Loucy (cell line): ENCODE results near the gene PPIL6.

Experiments used
- H2AFZ ChIP-seq: fragments of 200-600 bp; sonication (generic); 2 replicates; pipeline ENCODE4 v1.6.0; 2016; ENCODE audit warnings: antibody characterized with exemption, mild to moderate bottlenecking, low read length, moderate library complexity
- H3F3A ChIP-seq: fragments of 200-600 bp; 2 replicates; pipeline ENCODE4 v1.6.0; 2016; ENCODE audit warnings: antibody characterized with exemption, low read depth, mild to moderate bottlenecking
- H3K27me3 ChIP-seq: fragments of 200-600 bp; sonication (generic); 2 replicates; pipeline ENCODE4 v1.6.1; 2014; ENCODE audit warnings: low read length, mild to moderate bottlenecking; ENCODE audit not compliant: insufficient read depth, poor library complexity, severe bottlenecking
- H3K36me3 ChIP-seq: fragments of 200-600 bp; sonication (generic); 2 replicates; pipeline ENCODE4 v1.6.1; 2016; ENCODE audit warnings: low read length; ENCODE audit not compliant: insufficient read depth
- H3K4me1 ChIP-seq: fragments of 200-600 bp; sonication (generic); 2 replicates; pipeline ENCODE4 v1.5.1; 2014; ENCODE audit warnings: low read length, mild to moderate bottlenecking; ENCODE audit not compliant: insufficient read depth, poor library complexity, severe bottlenecking
- H3K4me2 ChIP-seq: fragments of 200-600 bp; sonication (generic); 2 replicates; pipeline ENCODE4 v1.6.0; 2014; ENCODE audit warnings: antibody characterized with exemption, low read length, low read depth, mild to moderate bottlenecking; ENCODE audit not compliant: poor library complexity, severe bottlenecking
- H3K4me3 ChIP-seq: fragments of 200-600 bp; sonication (generic); 2 replicates; pipeline ENCODE4 v1.5.1; 2014; ENCODE audit warnings: low read length, mild to moderate bottlenecking, mixed read lengths; ENCODE audit not compliant: poor library complexity, severe bottlenecking
- H3K79me2 ChIP-seq: fragments of 200-600 bp; sonication (generic); 2 replicates; pipeline ENCODE4 v1.6.1; 2014; ENCODE audit warnings: low read length; ENCODE audit not compliant: insufficient read depth
- H3K9ac ChIP-seq: fragments of 200-600 bp; sonication (generic); 2 replicates; pipeline ENCODE4 v1.6.0; 2014; ENCODE audit warnings: mild to moderate bottlenecking, low read depth, low read length, moderate library complexity; ENCODE audit not compliant: poor library complexity, severe bottlenecking
- H3K9me2 ChIP-seq: fragments of 200-600 bp; sonication (generic); replicated peaks from 2 replicates; pipeline ENCODE4 v1.6.1; 2016; ENCODE audit warnings: low read depth, low read length, mixed read lengths
- H3K9me3 ChIP-seq: fragments of 200-600 bp; sonication (generic); 2 replicates; pipeline ENCODE4 v1.6.1; 2014; ENCODE audit warnings: mild to moderate bottlenecking, antibody characterized with exemption, low read length, low read depth; ENCODE audit not compliant: insufficient read depth
- H4K20me1 ChIP-seq: fragments of 200-600 bp; sonication (generic); 2 replicates; pipeline ENCODE4 v1.6.0; 2014; ENCODE audit warnings: antibody characterized with exemption, low read length, mild to moderate bottlenecking; ENCODE audit not compliant: insufficient read depth, poor library complexity, severe bottlenecking
- EZH2phosphoT487 ChIP-seq: fragments of 200-600 bp; IDR thresholded peaks from 2 replicates; pipeline ENCODE4 v1.6.1; 2018; ENCODE audit warnings: antibody characterized with exemption, mild to moderate bottlenecking, moderate library complexity, borderline replicate concordance
- TF ChIP-seq, protein P1 (sequence below): fragments of 200-600 bp; sonication (generic); conservative IDR thresholded peaks from 2 replicates; pipeline ENCODE4 v1.5.1; 2014; ENCODE audit warnings: mild to moderate bottlenecking, antibody characterized with exemption, low read length

The PPIL6 gene

DNA sequence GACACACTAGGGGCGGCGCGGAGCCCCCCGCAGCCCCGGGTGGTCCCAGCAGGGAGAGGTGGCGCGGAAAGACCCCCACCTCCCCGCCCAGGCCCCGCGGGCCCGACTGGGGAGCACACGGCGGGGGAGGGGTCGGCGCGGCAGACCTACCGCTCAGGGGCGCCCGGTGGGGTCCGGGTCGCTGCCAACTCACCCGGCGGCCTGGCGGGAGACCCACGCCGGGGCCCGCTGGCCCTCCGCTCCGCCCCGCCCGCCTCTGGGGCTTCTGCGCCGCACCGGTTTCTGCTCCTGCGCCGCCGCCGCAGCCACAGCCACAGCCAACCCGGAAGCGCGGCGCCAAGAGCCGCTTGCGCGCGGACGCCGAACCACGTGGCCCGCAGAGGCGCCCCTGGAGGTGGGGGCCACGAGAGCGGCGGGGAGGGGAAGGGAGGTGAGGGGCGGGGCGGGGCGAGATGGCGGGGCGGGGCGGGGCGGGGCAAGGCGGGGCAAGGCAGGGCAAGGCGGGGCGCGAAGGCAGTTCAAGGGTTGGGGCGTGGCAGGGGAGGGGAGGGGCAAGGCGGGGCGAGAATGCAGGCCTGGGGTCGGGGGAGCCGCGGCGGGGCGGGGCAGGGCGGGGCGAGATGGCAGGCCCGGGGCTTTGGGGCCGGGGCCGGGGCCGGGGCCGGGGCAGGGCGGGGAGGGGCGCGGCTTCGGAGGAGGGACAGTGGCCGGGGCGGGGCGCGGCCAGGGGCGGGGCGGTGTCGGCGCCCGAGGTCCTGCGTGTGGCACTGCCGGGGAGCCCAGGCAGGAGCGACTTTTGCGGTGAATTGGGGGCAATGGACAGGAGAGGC is 42.7 kb upstream of the PPIL6 start, which contains the start of gene ZBTB24:
Gene ZBTB24 (minus strand): TSS at position 315 of the 830 bp plus-strand sequence. CDS start 1,193 bp downstream, outside the sequence.
- Histone ChIP-seq H3F3A (no peaks in the 10 kb centered on the region), H3K4me3 (peak within 1 kb of the TSS; percentile 93), H3K36me3 (0 out of 2 replicates have a peak, but pooled peaks cover 4% of the 10 kb centered on the region), H3K9me2 (no peaks in the 10 kb centered on the region), H3K9me3 (no peaks in the 10 kb centered on the region), H2AFZ (peak within 1 kb of the TSS; percentile 87), H3K79me2 (peaks cover 46% of the 10 kb centered on the region), H3K4me1 (peaks cover 43% of the 10 kb centered on the region), H3K27me3 (no peaks in the 10 kb centered on the region), H3K4me2 (peak within 1 kb of the TSS; percentile 88), H4K20me1 (peaks cover 32% of the 10 kb centered on the region), H3K9ac (peak within 1 kb of the TSS; percentile 95)
- no peak for TF ChIP-seq EZH2phosphoT487
- TF ChIP-seq, protein P1, sequence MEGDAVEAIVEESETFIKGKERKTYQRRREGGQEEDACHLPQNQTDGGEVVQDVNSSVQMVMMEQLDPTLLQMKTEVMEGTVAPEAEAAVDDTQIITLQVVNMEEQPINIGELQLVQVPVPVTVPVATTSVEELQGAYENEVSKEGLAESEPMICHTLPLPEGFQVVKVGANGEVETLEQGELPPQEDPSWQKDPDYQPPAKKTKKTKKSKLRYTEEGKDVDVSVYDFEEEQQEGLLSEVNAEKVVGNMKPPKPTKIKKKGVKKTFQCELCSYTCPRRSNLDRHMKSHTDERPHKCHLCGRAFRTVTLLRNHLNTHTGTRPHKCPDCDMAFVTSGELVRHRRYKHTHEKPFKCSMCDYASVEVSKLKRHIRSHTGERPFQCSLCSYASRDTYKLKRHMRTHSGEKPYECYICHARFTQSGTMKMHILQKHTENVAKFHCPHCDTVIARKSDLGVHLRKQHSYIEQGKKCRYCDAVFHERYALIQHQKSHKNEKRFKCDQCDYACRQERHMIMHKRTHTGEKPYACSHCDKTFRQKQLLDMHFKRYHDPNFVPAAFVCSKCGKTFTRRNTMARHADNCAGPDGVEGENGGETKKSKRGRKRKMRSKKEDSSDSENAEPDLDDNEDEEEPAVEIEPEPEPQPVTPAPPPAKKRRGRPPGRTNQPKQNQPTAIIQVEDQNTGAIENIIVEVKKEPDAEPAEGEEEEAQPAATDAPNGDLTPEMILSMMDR = no peak

DNA sequence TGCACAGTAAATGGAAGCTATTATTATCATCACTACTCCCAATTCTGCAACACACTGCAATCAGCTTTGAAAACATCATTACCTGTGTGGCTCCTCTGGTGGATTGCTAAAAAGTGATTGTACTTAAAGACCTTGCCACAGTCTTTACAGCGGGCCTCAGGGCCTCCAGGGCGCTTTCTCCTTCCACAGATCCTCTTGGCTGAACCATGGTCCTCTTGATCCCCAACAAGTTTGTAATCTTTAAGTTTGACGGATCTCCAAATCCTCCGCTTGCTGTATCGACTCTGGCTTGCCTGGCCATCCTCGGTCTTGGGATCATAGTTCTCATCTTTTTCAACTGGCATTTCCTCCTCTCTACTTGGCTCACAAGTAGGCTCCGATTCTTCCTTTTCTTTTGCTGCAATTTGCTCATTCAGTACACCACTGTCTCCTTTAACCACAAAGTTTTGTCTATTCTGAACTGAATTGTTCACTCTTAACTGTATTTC is 40.6 kb upstream of the PPIL6 start:
- Histone ChIP-seq H3K79me2 (peaks cover 67% of the 10 kb centered on the region), H3K36me3 (0 out of 2 replicates have a peak, but pooled peaks cover 4% of the 10 kb centered on the region), H3K4me2 (peak overlapping the region; percentile 88), H3F3A (no peaks in the 10 kb centered on the region), H4K20me1 (peaks cover 52% of the 10 kb centered on the region), H3K4me1 (peaks cover 62% of the 10 kb centered on the region), H2AFZ (no peak overlapping the region), H3K9me2 (no peaks in the 10 kb centered on the region), H3K27me3 (no peaks in the 10 kb centered on the region), H3K9me3 (no peaks in the 10 kb centered on the region), H3K4me3 (peak overlapping the region; percentile 93), H3K9ac (peak overlapping the region; percentile 95)
- TF ChIP-seq, protein P1 = no peak
- no peak for TF ChIP-seq EZH2phosphoT487

DNA sequence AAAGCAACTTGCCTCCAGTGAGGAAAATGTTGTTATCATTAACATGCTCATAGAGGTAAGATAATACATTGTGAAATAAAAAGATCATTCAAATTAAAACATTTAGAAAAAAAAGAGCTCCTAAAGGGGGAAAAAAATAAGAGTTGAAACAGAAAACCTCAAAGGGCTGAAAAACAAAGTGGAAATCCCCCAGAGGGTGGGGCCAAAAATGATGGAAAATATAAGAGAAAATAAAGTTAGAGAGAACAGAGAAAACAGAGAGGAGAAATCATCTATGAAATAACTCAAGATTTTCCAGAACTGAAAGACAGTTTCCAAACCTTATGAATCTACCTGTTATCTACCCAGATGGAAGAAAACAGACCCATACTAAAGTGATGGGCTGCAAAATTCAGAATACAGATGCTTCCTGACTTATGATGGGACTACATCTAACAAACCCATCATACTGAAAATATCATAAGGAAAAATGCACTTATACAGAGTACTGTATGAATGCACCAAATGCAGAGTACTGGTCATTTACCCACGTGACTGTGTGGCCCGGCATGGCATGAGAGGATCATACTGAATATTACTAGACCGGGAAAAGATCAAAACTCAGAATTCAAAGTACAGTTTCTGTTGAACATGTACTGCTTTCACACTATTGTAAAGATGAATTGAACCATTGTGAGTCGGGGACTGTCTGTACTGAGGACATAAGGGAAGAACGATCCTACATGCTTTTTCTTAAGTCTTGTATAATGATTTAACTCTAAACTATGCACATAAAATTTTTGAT is 38.6 kb upstream of the PPIL6 start:
- H3K9me3 ChIP-seq = no peaks in the 10 kb centered on the region
- H3K4me3 ChIP-seq = peak overlapping the region; percentile 93
- no peaks in the 10 kb centered on the region for H3F3A ChIP-seq
- peak overlapping the region; percentile 88 for H3K4me2 ChIP-seq
- peak overlapping the region; percentile 65 for H3K9ac ChIP-seq
- no peaks in the 10 kb centered on the region for H3K9me2 ChIP-seq
- no peak overlapping the region for H2AFZ ChIP-seq
- H3K36me3 ChIP-seq = peaks cover 11% of the 10 kb centered on the region; the same call in 1 of the 2 replicates
- no peaks in the 10 kb centered on the region for H3K27me3 ChIP-seq
- H4K20me1 ChIP-seq = peaks cover 52% of the 10 kb centered on the region
- no peak for TF ChIP-seq EZH2phosphoT487
- TF ChIP-seq, protein P1 = no peak
- peaks cover 68% of the 10 kb centered on the region for H3K4me1 ChIP-seq
- H3K79me2 ChIP-seq = peaks cover 81% of the 10 kb centered on the region
